PFSK-1 (cell line): ENCODE results near the gene ANAPC2.

Experiments
- FOXP2 ChIP-seq: optimal IDR thresholded peaks from 2 replicates; pipeline ENCODE3; 2011; ENCODE audit warnings: borderline replicate concordance, control low read depth, inconsistent platforms; ENCODE audit not compliant: insufficient read depth; ENCODE audit errors: extremely low read length, extremely low read depth
- POLR2AphosphoS5 ChIP-seq: IDR thresholded peaks from 2 replicates; pipeline ENCODE4 v1.6.1; 2012; ENCODE audit warnings: low read depth, mild to moderate bottlenecking, control low read depth, low read length, moderate library complexity
- REST ChIP-seq, 2 experiments: IDR thresholded peaks; 2 replicates each; pipeline versions ENCODE4 v1.6.1 to v1.8.0; 2011 to 2012; ENCODE audit warnings: low read depth in 2 of 2, low read length in 2 of 2, control low read depth in 1 of 2, inconsistent platforms in 1 of 2, mild to moderate bottlenecking in 1 of 2, moderate library complexity in 1 of 2; ENCODE audit not compliant: insufficient read depth in 1 of 2
- SIN3A ChIP-seq: IDR thresholded peaks from 2 replicates; pipeline ENCODE4 v1.6.1; 2012; ENCODE audit warnings: mild to moderate bottlenecking, low read length, moderate library complexity, borderline replicate concordance; ENCODE audit not compliant: insufficient read depth
- TAF1 ChIP-seq: IDR thresholded peaks from 2 replicates; pipeline ENCODE4 v1.6.1; 2012; ENCODE audit warnings: low read length, control low read depth, borderline replicate concordance; ENCODE audit not compliant: insufficient read depth

ANAPC2 gene

DNA sequence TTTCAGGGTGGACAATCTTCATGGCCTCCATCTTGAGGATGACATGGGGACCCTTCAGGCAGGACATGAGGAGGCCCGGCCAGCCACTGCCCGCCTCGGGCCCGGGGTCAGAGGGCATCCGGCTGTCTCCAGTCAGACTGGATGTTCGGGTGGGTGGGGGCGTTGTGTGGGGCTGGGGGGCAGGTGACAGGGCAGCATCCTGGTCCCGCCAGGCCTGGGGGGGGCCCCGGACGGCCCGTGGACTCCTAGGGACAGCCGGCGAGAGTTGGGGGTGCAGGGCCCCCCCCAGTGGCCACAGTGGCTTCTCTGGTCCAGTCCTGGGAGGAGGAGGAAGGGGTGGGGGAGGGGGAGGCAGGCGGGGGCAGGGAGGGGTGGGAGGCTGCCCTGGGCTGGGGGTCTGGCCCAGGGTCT lies 32.7 kb upstream of the ANAPC2 start:
- no peak for TF ChIP-seq POLR2AphosphoS5
- TF ChIP-seq TAF1, result no peak
- no peak for TF ChIP-seq SIN3A
- no peak for TF ChIP-seq FOXP2

- TF ChIP-seq SIN3A (no peak), FOXP2 (no peak), POLR2AphosphoS5 (no peak), TAF1 (no peak), REST (IDR thresholded peaks at IDR 0.05; ENCODE audit: insufficient read depth in 1 of 2, low read depth in 2 of 2, low read length in 2 of 2) (no peak)
Observed at GRCh38 chr9:137220317-137221094, 32.1 kb upstream of the ANAPC2 start.

GRCh38 chr9:137219757-137220316 lies 31.5 kb upstream of the ANAPC2 start:
- TF ChIP-seq FOXP2, result no peak
- no peak for TF ChIP-seq REST (IDR thresholded peaks at IDR 0.05; ENCODE audit: insufficient read depth in 1 of 2, low read depth in 2 of 2, low read length in 2 of 2)
- TF ChIP-seq SIN3A, result no peak
- no peak for TF ChIP-seq TAF1
- no peak for TF ChIP-seq POLR2AphosphoS5

DNA sequence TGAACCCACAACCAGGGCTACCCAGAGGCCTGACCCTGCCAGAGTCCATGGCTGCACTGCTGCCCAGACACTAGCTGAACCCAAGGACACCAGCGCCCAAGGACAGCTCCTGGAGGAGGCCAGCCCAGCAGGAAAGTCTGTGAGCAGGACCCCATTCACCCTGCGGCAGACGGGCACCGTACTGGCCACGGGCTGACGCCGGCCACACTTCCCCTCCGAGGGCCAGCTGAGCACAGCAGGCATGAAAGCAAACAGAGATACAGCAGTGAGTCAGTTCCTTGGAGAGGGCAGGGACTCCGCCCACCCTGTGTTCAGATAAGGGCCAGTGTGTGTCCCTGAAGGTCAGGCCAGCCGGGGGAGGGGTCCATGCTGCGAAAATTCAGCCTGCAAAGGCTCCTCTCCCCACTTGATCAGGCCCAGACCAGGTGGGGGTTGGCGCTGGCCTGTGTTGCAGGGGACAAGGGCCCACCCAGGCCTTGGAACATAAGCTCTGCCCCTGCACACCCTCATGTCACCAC lies 30.5 kb upstream of the ANAPC2 start:
- TF ChIP-seq FOXP2, result no peak
- no peak for TF ChIP-seq REST (IDR thresholded peaks at IDR 0.05; ENCODE audit: insufficient read depth in 1 of 2, low read depth in 2 of 2, low read length in 2 of 2)
- no peak for TF ChIP-seq POLR2AphosphoS5
- no peak for TF ChIP-seq SIN3A
- no peak for TF ChIP-seq TAF1

GRCh38 chr9:137218212-137218753 lies 29.9 kb upstream of the ANAPC2 start:
- TF ChIP-seq TAF1 (no peak), POLR2AphosphoS5 (no peak), FOXP2 (no peak), REST (IDR thresholded peaks at IDR 0.05; ENCODE audit: insufficient read depth in 1 of 2, low read depth in 2 of 2, low read length in 2 of 2) (no peak), SIN3A (no peak)
